Posterior cingulate gyrus (tissue), 11 donors: ENCODE results near the gene SDHD.
A peak's percentile ranks its signal among the peaks of the same experiment; 100 is the strongest.
"Not testable (repeated sequence)": the region's sequence is repeated elsewhere in the genome, so short reads cannot be mapped to it uniquely, and the experiment has no call there.

ENCODE experiments used
- DNase-seq, 10 donors: peaks; one replicate each; pipeline versions ENCODE4 v3.0.0 to v3.0.0-alpha.2; 2020 to 2021; ENCODE audit warnings: mixed read lengths in 3 of 10
- intact Hi-C: fragments of 100-400 bp; cut with DNase I; formaldehyde crosslinking; loops from one replicate; pipeline ENCODE4 v1.15.1; 2023

Gene SDHD

GRCh38 chr11:112086422-112087191 is at the start of gene SDHD, which contains the start of gene TIMM8B:
SDHD (plus strand) TSS chr11:112086873; CDS start chr11:112086908, 35 bp downstream.
TIMM8B (minus strand) TSS chr11:112086756; CDS start chr11:112086723, 33 bp downstream.
- peak; percentile 93 to 99 (median 96) for DNase-seq
- intact Hi-C loops: loop anchor here (5.0 kb wide), 1 partner anchor 149 kb away; the partner anchor contains the start of gene DIXDC1

- no peak for DNase-seq
- intact Hi-C loops: no loop called here
Observed at GRCh38 chr11:112037527-112037926, 49.1 kb upstream of the SDHD start.

- DNase-seq: no peak
- intact Hi-C loops: no loop called here
Observed at GRCh38 chr11:112042161-112042960, 44.3 kb upstream of the SDHD start.

- intact Hi-C loops: no loop called here
- DNase-seq: no peak
Observed at GRCh38 chr11:112042961-112043304, 43.7 kb upstream of the SDHD start.

- intact Hi-C loops: no loop called here
- peak in 1 of 10 donors; percentile 49 for DNase-seq
Observed at GRCh38 chr11:112044961-112045360, 41.7 kb upstream of the SDHD start.

GRCh38 chr11:112046647-112047046 is 40.0 kb upstream of the SDHD start:
- intact Hi-C loops: not testable (repeated sequence)

GRCh38 chr11:112048256-112048655 is 38.4 kb upstream of the SDHD start:
- intact Hi-C loops, DNase-seq: not testable (repeated sequence)

More at GRCh38 chr11:112046647-112047046, 40.0 kb upstream of the SDHD start:
- not testable (repeated sequence) for DNase-seq

- intact Hi-C loops: no loop called here
- DNase-seq: no peak
Observed at GRCh38 chr11:112049777-112050176, 36.9 kb upstream of the SDHD start.

GRCh38 chr11:112050721-112051120 is 36.0 kb upstream of the SDHD start:
- no peak for DNase-seq
- intact Hi-C loops: no loop called here

- intact Hi-C loops: no loop called here
Observed at GRCh38 chr11:112051768-112052167, 34.9 kb upstream of the SDHD start.

GRCh38 chr11:112057170-112057569 is 29.5 kb upstream of the SDHD start:
- no peak for DNase-seq
- intact Hi-C loops: no loop called here

More at GRCh38 chr11:112051768-112052167, 34.9 kb upstream of the SDHD start:
- DNase-seq: no peak

GRCh38 chr11:112058103-112058502 is 28.6 kb upstream of the SDHD start:
- intact Hi-C loops: no loop called here
- no peak for DNase-seq

GRCh38 chr11:112062923-112063322 is 23.8 kb upstream of the SDHD start:
- intact Hi-C loops: no loop called here
- DNase-seq: no peak

GRCh38 chr11:112073941-112074811 is 12.5 kb upstream of the SDHD start, which contains the start of the genes NKAPD1 and PIH1D2:
NKAPD1 (plus strand) TSS chr11:112074299; CDS start chr11:112075575, 1,276 bp downstream.
PIH1D2 (minus strand) TSS chr11:112074017; CDS start chr11:112073174, 843 bp downstream.
- DNase-seq: peak; percentile 67 to 96 (median 76)
- intact Hi-C loops: loop anchor here (5.0 kb wide), 1 partner anchor 197 kb away; the partner anchor contains the start of genes CFAP68 and FDXACB1

GRCh38 chr11:112082729-112083128 is 3.9 kb upstream of the SDHD start:
- intact Hi-C loops: no loop called here
- no peak for DNase-seq

- peak in 1 of 10 donors; percentile 23 for DNase-seq
- intact Hi-C loops: loop anchor here (5.0 kb wide), 1 partner anchor 149 kb away; the partner anchor contains the start of gene DIXDC1
Observed at GRCh38 chr11:112085822-112086421, 751 bp upstream of the SDHD start.

GRCh38 chr11:112087212-112087611 is 539 bp downstream of the SDHD start:
- DNase-seq: no peak
- intact Hi-C loops: loop anchor here (5.0 kb wide), 1 partner anchor 150 kb away; the partner anchor contains the start of gene DIXDC1

- intact Hi-C loops, DNase-seq: not testable (repeated sequence)
Observed at GRCh38 chr11:112095302-112095701, 8.6 kb downstream of the SDHD start.

- DNase-seq: no peak
- intact Hi-C loops: no loop called here
Observed at GRCh38 chr11:112096194-112096593, 9.5 kb downstream of the SDHD start.
